ENCODE results near the gene POU6F1.

- no peak for TF ChIP-seq BRCA1 (IDR thresholded peaks at IDR 0.05; ENCODE audit: low read depth, low read length)
- no peak for TF ChIP-seq KDM1A (IDR thresholded peaks at IDR 0.05; ENCODE audit: borderline replicate concordance, low read length)
- TF ChIP-seq POLR2AphosphoS5 (IDR thresholded peaks at IDR 0.05; ENCODE audit: low read depth, low read length) = no peak
- TF ChIP-seq POLR2A (IDR thresholded peaks at IDR 0.05; ENCODE audit: control extremely low read depth in 1 of 2, low read depth in 2 of 2, low read length in 2 of 2) = no peak
- TF ChIP-seq CTCF (IDR thresholded peaks at IDR 0.05; ENCODE audit: control extremely low read depth in 1 of 3, insufficient read depth in 1 of 3, low read depth in 1 of 3, low read length in 3 of 3) = no peak
- no peak for TF ChIP-seq ATF3 (IDR thresholded peaks at IDR 0.05; ENCODE audit: insufficient read depth, low read depth, low read length)
These were observed 25.0 kb upstream of the POU6F1 start for GRCh38 chr12:51242876-51243275.

Data from H1 (cell line).